ENCODE results near the gene FGFBP1.

DNA sequence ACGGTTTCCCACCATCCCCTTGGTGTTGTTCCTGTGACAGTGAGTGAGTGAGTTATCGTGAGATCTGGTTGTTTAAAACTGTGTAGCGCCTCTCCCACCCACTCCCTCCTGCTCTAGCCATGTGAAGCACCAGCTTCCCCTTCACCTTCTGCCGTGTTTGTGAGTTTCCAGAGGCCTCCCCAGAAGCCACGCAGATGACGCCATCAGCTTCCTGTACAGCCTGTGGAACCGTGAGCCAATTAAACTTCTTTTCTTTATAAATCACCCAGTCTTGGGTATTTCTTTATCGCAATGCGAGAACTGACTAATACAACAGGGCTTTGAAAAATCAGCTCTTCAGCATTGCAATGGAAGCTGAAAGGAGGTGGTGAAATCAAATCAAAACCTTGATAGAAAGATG lies 50.0 kb downstream of the FGFBP1 start:
- TF ChIP-seq MYC (IDR thresholded peaks at IDR 0.05; ENCODE audit: low read depth, low read length) = no peak
- TF ChIP-seq, protein P1, sequence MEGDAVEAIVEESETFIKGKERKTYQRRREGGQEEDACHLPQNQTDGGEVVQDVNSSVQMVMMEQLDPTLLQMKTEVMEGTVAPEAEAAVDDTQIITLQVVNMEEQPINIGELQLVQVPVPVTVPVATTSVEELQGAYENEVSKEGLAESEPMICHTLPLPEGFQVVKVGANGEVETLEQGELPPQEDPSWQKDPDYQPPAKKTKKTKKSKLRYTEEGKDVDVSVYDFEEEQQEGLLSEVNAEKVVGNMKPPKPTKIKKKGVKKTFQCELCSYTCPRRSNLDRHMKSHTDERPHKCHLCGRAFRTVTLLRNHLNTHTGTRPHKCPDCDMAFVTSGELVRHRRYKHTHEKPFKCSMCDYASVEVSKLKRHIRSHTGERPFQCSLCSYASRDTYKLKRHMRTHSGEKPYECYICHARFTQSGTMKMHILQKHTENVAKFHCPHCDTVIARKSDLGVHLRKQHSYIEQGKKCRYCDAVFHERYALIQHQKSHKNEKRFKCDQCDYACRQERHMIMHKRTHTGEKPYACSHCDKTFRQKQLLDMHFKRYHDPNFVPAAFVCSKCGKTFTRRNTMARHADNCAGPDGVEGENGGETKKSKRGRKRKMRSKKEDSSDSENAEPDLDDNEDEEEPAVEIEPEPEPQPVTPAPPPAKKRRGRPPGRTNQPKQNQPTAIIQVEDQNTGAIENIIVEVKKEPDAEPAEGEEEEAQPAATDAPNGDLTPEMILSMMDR (IDR thresholded peaks at IDR 0.05; ENCODE audit: low read depth, low read length) = no peak
- TF ChIP-seq, protein P2, sequence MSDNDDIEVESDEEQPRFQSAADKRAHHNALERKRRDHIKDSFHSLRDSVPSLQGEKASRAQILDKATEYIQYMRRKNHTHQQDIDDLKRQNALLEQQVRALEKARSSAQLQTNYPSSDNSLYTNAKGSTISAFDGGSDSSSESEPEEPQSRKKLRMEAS (IDR thresholded peaks at IDR 0.05; ENCODE audit: low read depth, low read length) = no peak

Measured in NB4 (cell line).